PC-3 (cell line): ENCODE data around the gene SLC30A10. TPM values are rescaled to one million over a fixed set of nuclear protein-coding genes. Genes with fewer than 3 reads are reported as not detected.
"Not testable (repeated sequence)": the region's sequence is repeated elsewhere in the genome, so short reads cannot be mapped to it uniquely, and the experiment has no call there.

Experiments
- ATAC-seq: fragments of 200-7000 bp; cut with Tn5 transposase; 2 replicates; pipeline ENCODE4 v1.9.1; 2020; ENCODE audit warnings: mild to moderate bottlenecking, moderate library complexity
- BruUV-seq: library from RNA; stranded (reverse); fragments of 400-500 nt; replicated peaks from 2 replicates; lab custom pipeline; 2021; lab: Mats Ljungman, UMichigan
- CTCF ChIA-PET: fragments of 300-600 bp; sonication (Branson Sonifier 250); formaldehyde crosslinking; loops from one replicate; lab custom pipeline; 2022; ENCODE audit warnings: antibody characterized with exemption; lab: Charles Lee
- POLR2A ChIA-PET: fragments of 300-600 bp; sonication (Branson Sonifier 250); formaldehyde crosslinking; loops from one replicate; lab custom pipeline; 2022; ENCODE audit warnings: antibody characterized with exemption; ENCODE audit not compliant: unreplicated experiment; lab: Charles Lee
- DNase-seq: peaks from one replicate; pipeline ENCODE4 v3.0.0-alpha.2; 2015
- H2AFZ ChIP-seq: fragments of 300-600 bp; sonication (generic); 2 replicates; pipeline ENCODE4 v1.6.0; 2016; ENCODE audit warnings: antibody characterized with exemption, low read length
- H3F3A ChIP-seq: fragments of 300-600 bp; sonication (generic); one replicate; pipeline ENCODE4 v1.6.0; 2017; ENCODE audit warnings: antibody characterized with exemption, low read length, control low read depth, mild to moderate bottlenecking; ENCODE audit not compliant: unreplicated experiment
- H3K27ac ChIP-seq: fragments of 300-600 bp; sonication (generic); 2 replicates; pipeline ENCODE4 v1.5.1; 2016; ENCODE audit warnings: mild to moderate bottlenecking, low read length
- H3K27me3 ChIP-seq: fragments of 300-600 bp; sonication (generic); 2 replicates; pipeline ENCODE4 v1.6.1; 2016; ENCODE audit warnings: low read length, mixed read lengths
- H3K36me3 ChIP-seq: fragments of 300-600 bp; sonication (generic); 2 replicates; pipeline ENCODE4 v1.6.1; 2016; ENCODE audit warnings: low read depth, mixed run types, low read length, mixed read lengths
- H3K4me1 ChIP-seq: fragments of 300-600 bp; sonication (generic); 2 replicates; pipeline ENCODE4 v1.5.1; 2016; ENCODE audit warnings: low read length; ENCODE audit not compliant: insufficient read depth
- H3K4me2 ChIP-seq: fragments of 300-600 bp; sonication (generic); 2 replicates; pipeline ENCODE4 v1.6.0; 2016; ENCODE audit warnings: low read length
- H3K4me3 ChIP-seq: fragments of 300-600 bp; sonication (generic); 2 replicates; pipeline ENCODE4 v1.5.1; 2016; ENCODE audit warnings: mild to moderate bottlenecking, low read length, mixed read lengths
- H3K79me2 ChIP-seq: fragments of 300-600 bp; sonication (generic); 2 replicates; pipeline ENCODE4 v1.6.1; 2017; ENCODE audit warnings: low read length, mixed read lengths
- H3K9ac ChIP-seq: fragments of 300-600 bp; sonication (generic); 2 replicates; pipeline ENCODE4 v1.6.0; 2016; ENCODE audit warnings: mild to moderate bottlenecking, low read length
- H3K9me2 ChIP-seq: fragments of 300-600 bp; sonication (generic); replicated peaks from 2 replicates; pipeline ENCODE4 v1.6.1; 2016; ENCODE audit warnings: mixed run types, low read length, mixed read lengths
- H3K9me3 ChIP-seq: fragments of 300-600 bp; sonication (generic); 2 replicates; pipeline ENCODE4 v1.6.1; 2016; ENCODE audit warnings: low read length, mixed read lengths
- H4K20me1 ChIP-seq: fragments of 300-600 bp; sonication (generic); 2 replicates; pipeline ENCODE4 v1.6.1; 2016; ENCODE audit warnings: low read length, mixed read lengths
- CTCF ChIP-seq: fragments of 300-600 bp; sonication (generic); conservative IDR thresholded peaks from 2 replicates; pipeline ENCODE4 v1.5.1; 2017; ENCODE audit warnings: antibody characterized with exemption, low read depth, mild to moderate bottlenecking, low read length
- EZH2 ChIP-seq: fragments of 300-600 bp; sonication (generic); IDR thresholded peaks from one replicate; pipeline ENCODE4 v1.6.1; 2017; ENCODE audit warnings: antibody characterized with exemption, mild to moderate bottlenecking, low read length; ENCODE audit not compliant: unreplicated experiment
- EZH2phosphoT487 ChIP-seq: fragments of 300-600 bp; sonication (generic); IDR thresholded peaks from 2 replicates; pipeline ENCODE4 v1.6.1; 2018; ENCODE audit warnings: mild to moderate bottlenecking, antibody characterized with exemption, low read length, borderline replicate concordance
- intact Hi-C: fragments of 100-400 bp; cut with micrococcal nuclease; formaldehyde crosslinking; loops from 2 replicates; pipeline ENCODE4 v1.9.0; 2023
- total RNA-seq: library from RNA; depleted of rRNA; stranded (reverse); fragments of >200 nt; gene quantifications from 2 replicates; pipeline ENCODE4 v1.2.3, GENCODE V29; 2014

The SLC30A10 gene
- total RNA-seq, 1 experiment from 2014 or later, result not detected

- Histone ChIP-seq H3K27ac (no peak overlapping the region), H3K79me2 (no peaks in the 10 kb centered on the region), H4K20me1 (no peaks in the 10 kb centered on the region), H3K4me2 (no peak overlapping the region), H3K27me3 (peaks cover 4% of the 10 kb centered on the region; the same call in 1 of the 2 replicates), H3F3A (no peaks in the 10 kb centered on the region), H2AFZ (no peak overlapping the region), H3K36me3 (no peaks in the 10 kb centered on the region), H3K4me3 (no peak overlapping the region), H3K9me2 (no peaks in the 10 kb centered on the region), H3K4me1 (no peaks in the 10 kb centered on the region), H3K9ac (no peak overlapping the region), H3K9me3 (no peaks in the 10 kb centered on the region)
- POLR2A ChIA-PET, result no interaction called here
- BruUV-seq, result no TSS peak
- CTCF ChIA-PET, result no interaction called here
- DNase-seq, result no peak
- TF ChIP-seq EZH2phosphoT487 (no peak), CTCF (no peak), EZH2 (no peak)
- ATAC-seq, result no peak
- intact Hi-C loops, result no loop called here
Observed at GRCh38 chr1:219952361-219952760, 24.0 kb upstream of the SLC30A10 start.

GRCh38 chr1:219949227-219949626, 20.9 kb upstream of the SLC30A10 start:
- DNase-seq, BruUV-seq: not testable (repeated sequence)

GRCh38 chr1:219948766-219949165, 20.4 kb upstream of the SLC30A10 start:
- peaks cover 17% of the 10 kb centered on the region for H3K27me3 ChIP-seq
- H2AFZ ChIP-seq, CTCF ChIA-PET, H3K79me2 ChIP-seq, ATAC-seq, DNase-seq, H4K20me1 ChIP-seq, H3K4me2 ChIP-seq, POLR2A ChIA-PET, H3K27ac ChIP-seq, intact Hi-C loops, H3K4me3 ChIP-seq, H3K4me1 ChIP-seq, H3K36me3 ChIP-seq, H3F3A ChIP-seq, H3K9me3 ChIP-seq, H3K9me2 ChIP-seq, BruUV-seq, H3K9ac ChIP-seq: not testable (repeated sequence)

More at GRCh38 chr1:219949227-219949626, 20.9 kb upstream of the SLC30A10 start:
- H3K4me3 ChIP-seq, H3K4me1 ChIP-seq, H3K4me2 ChIP-seq, POLR2A ChIA-PET, ATAC-seq, H3K9me2 ChIP-seq, H3F3A ChIP-seq, H4K20me1 ChIP-seq, intact Hi-C loops, H2AFZ ChIP-seq, H3K9me3 ChIP-seq, H3K27ac ChIP-seq, H3K9ac ChIP-seq, H3K36me3 ChIP-seq, H3K79me2 ChIP-seq: not testable (repeated sequence)
- CTCF ChIA-PET, result interaction anchor here (0.6 kb wide), 1 partner anchor 42 kb away, joined by 7 read pairs; no protein-coding TSS in a partner anchor
- H3K27me3 ChIP-seq, result peaks cover 17% of the 10 kb centered on the region

- no peaks in the 10 kb centered on the region for H4K20me1 ChIP-seq
- H3K27ac ChIP-seq, result no peak overlapping the region
- intact Hi-C loops, result no loop called here
- no peaks in the 10 kb centered on the region for H3K79me2 ChIP-seq
- DNase-seq (no peak), ATAC-seq (no peak)
- H3K36me3 ChIP-seq, result no peaks in the 10 kb centered on the region
- no peaks in the 10 kb centered on the region for H3F3A ChIP-seq
- no peak overlapping the region for H3K4me2 ChIP-seq
- H3K27me3 ChIP-seq, result peaks cover 36% of the 10 kb centered on the region
- no peak overlapping the region for H3K4me3 ChIP-seq
- H3K9me3 ChIP-seq, result no peaks in the 10 kb centered on the region
- no peak overlapping the region for H2AFZ ChIP-seq
- no peaks in the 10 kb centered on the region for H3K4me1 ChIP-seq
- CTCF ChIA-PET, result no interaction called here
- BruUV-seq, result no TSS peak
- TF ChIP-seq EZH2 (no peak), CTCF (no peak), EZH2phosphoT487 (no peak)
- H3K9ac ChIP-seq, result no peak overlapping the region
- POLR2A ChIA-PET, result no interaction called here
- H3K9me2 ChIP-seq, result no peaks in the 10 kb centered on the region
Observed at GRCh38 chr1:219945795-219946194, 17.4 kb upstream of the SLC30A10 start.
